Endodermal cell (in vitro differentiated cells): ENCODE data around the gene CDT1. TPM values are rescaled to one million over a fixed set of nuclear protein-coding genes. Genes with fewer than 3 reads are reported as not detected.
A peak's percentile ranks its signal among the peaks of the same experiment; 100 is the strongest.

ENCODE experiments used
- DNase-seq: peaks from one replicate; pipeline ENCODE4 v3.0.0-alpha.2; 2017
- H3K27ac ChIP-seq: 2 replicates; pipeline ENCODE4 v1.5.1; 2013; ENCODE audit warnings: mild to moderate bottlenecking, low read depth, low read length, moderate library complexity
- H3K27me3 ChIP-seq: 2 replicates; pipeline ENCODE4 v1.6.1; 2013; ENCODE audit warnings: mild to moderate bottlenecking, low read length, moderate library complexity; ENCODE audit not compliant: insufficient read depth, control insufficient read depth, poor library complexity, severe bottlenecking
- H3K36me3 ChIP-seq: 2 replicates; pipeline ENCODE4 v1.7.0; 2013; ENCODE audit warnings: mild to moderate bottlenecking, low read length, moderate library complexity; ENCODE audit not compliant: control insufficient read depth, insufficient read depth
- H3K4me1 ChIP-seq: one replicate; pipeline ENCODE4 v1.7.0; 2013; ENCODE audit warnings: low read length; ENCODE audit not compliant: control insufficient read depth, insufficient read depth
- H3K4me3 ChIP-seq: 2 replicates; pipeline ENCODE4 v1.5.1; 2013; ENCODE audit warnings: mild to moderate bottlenecking, low read length, moderate library complexity
- H3K9ac ChIP-seq: 2 replicates; pipeline ENCODE4 v1.6.1; 2013; ENCODE audit warnings: mild to moderate bottlenecking, low read length, moderate library complexity; ENCODE audit not compliant: poor library complexity, severe bottlenecking; ENCODE audit errors: extremely low read depth
- H3K9me3 ChIP-seq: 2 replicates; pipeline ENCODE4 v1.6.1; 2013; ENCODE audit warnings: mild to moderate bottlenecking, low read length, moderate library complexity; ENCODE audit not compliant: control insufficient read depth
- H3K27ac Mint-ChIP-seq: 2 replicates; pipeline ENCODE4 v1.8.0; 2020; ENCODE audit warnings: mixed read lengths
- H3K27me3 Mint-ChIP-seq: 2 replicates; pipeline ENCODE4 v1.8.0; 2021; ENCODE audit warnings: mild to moderate bottlenecking, mixed read lengths; ENCODE audit not compliant: insufficient read depth
- H3K36me3 Mint-ChIP-seq: 2 replicates; pipeline ENCODE4 v1.8.0; 2020; ENCODE audit warnings: low read depth, mixed read lengths
- H3K4me1 Mint-ChIP-seq: 2 replicates; pipeline ENCODE4 v1.8.0; 2020; ENCODE audit warnings: mixed read lengths
- H3K4me3 Mint-ChIP-seq: 2 replicates; pipeline ENCODE4 v1.8.0; 2020; ENCODE audit warnings: mild to moderate bottlenecking, moderate library complexity, mixed read lengths
- H3K9me3 Mint-ChIP-seq: 2 replicates; pipeline ENCODE4 v1.8.0; 2020; ENCODE audit warnings: mild to moderate bottlenecking, mixed read lengths
- WGBS, 2 experiments: methylation state at CpG; one replicate each; pipeline versions ENCODE4 v1.1.5 to v1.1.7; 2013; ENCODE audit warnings: missing lambda C conversion rate in 2 of 2, mixed read lengths in 1 of 2; ENCODE audit not compliant: insufficient coverage in 1 of 2, insufficient read length in 1 of 2; 5-methylcytosine and 5-hydroxymethylcytosine counted together
- total RNA-seq, 2 donors: library from RNA; stranded (reverse); fragmentation: NEBNext Ultra II Directional in 1 of 2; extraction: Animal tissue kit (Norgen Biotek cat#: 25700) in 1 of 2; gene quantifications; 2 replicates in 1 of 2; 3 replicates in 1 of 2; pipeline ENCODE4 v1.2.1, GENCODE V29; 2021
- TF ChIP-seq, protein P1 (sequence below): fragments of 200-600 bp; sonication (generic); conservative IDR thresholded peaks from 2 replicates; pipeline ENCODE4 v1.5.0; 2021; ENCODE audit warnings: antibody characterized with exemption, mild to moderate bottlenecking

Gene CDT1
- total RNA-seq, 2 donors from 2014 or later: 57.1 to 63.0 TPM

DNA sequence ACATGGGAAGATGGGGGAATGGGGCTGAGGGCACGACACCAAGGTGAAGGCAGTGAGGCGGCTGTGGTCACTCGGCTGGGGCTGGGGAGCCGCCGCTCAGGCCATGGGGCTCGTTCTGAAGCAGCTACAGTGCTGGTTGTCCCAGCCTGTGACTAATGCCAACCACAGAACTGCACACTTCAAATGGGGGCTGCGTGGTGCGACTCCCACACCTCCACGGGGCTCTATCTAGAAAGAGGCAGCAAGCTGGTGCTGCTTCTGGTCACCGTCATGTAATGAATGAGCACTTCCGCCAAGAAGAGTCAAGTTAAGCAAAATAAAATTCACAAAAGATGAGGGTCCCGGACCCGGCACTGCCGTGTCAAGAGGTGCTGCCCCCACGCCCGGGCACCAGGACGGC, 33.2 kb downstream of the CDT1 start:
- Histone ChIP-seq H3K9me3 (no peaks in the 10 kb centered on the region), H3K27ac (peak overlapping the region; percentile 32), H3K27me3 (no peaks in the 10 kb centered on the region), H3K36me3 (no peaks in the 10 kb centered on the region), H3K9ac (no peak overlapping the region), H3K4me1 (no peaks in the 10 kb centered on the region), H3K4me3 (no peak overlapping the region)
- no peak overlapping the region for H3K27ac Mint-ChIP-seq
- H3K36me3 Mint-ChIP-seq: peaks cover 14% of the 10 kb centered on the region
- no peaks in the 10 kb centered on the region for H3K27me3 Mint-ChIP-seq
- no peaks in the 10 kb centered on the region for H3K4me1 Mint-ChIP-seq
- DNase-seq: no peak
- 90 to 94% methylated on average over 14 to 17 of the region's 17 CpGs for WGBS, 2 experiments
- TF ChIP-seq, protein P1, sequence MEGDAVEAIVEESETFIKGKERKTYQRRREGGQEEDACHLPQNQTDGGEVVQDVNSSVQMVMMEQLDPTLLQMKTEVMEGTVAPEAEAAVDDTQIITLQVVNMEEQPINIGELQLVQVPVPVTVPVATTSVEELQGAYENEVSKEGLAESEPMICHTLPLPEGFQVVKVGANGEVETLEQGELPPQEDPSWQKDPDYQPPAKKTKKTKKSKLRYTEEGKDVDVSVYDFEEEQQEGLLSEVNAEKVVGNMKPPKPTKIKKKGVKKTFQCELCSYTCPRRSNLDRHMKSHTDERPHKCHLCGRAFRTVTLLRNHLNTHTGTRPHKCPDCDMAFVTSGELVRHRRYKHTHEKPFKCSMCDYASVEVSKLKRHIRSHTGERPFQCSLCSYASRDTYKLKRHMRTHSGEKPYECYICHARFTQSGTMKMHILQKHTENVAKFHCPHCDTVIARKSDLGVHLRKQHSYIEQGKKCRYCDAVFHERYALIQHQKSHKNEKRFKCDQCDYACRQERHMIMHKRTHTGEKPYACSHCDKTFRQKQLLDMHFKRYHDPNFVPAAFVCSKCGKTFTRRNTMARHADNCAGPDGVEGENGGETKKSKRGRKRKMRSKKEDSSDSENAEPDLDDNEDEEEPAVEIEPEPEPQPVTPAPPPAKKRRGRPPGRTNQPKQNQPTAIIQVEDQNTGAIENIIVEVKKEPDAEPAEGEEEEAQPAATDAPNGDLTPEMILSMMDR: no peak
- H3K9me3 Mint-ChIP-seq: no peaks in the 10 kb centered on the region
- H3K4me3 Mint-ChIP-seq: no peak overlapping the region

GRCh38 chr16:88837806-88838205, 34.2 kb downstream of the CDT1 start:
- Histone ChIP-seq H3K36me3 (no peaks in the 10 kb centered on the region), H3K27ac (no peak overlapping the region), H3K9me3 (no peaks in the 10 kb centered on the region), H3K4me3 (no peak overlapping the region), H3K4me1 (no peaks in the 10 kb centered on the region), H3K27me3 (no peaks in the 10 kb centered on the region), H3K9ac (no peak overlapping the region)
- Mint-ChIP-seq H3K36me3 (peaks cover 14% of the 10 kb centered on the region), H3K4me3 (no peak overlapping the region), H3K4me1 (no peaks in the 10 kb centered on the region), H3K27ac (no peak overlapping the region), H3K27me3 (no peaks in the 10 kb centered on the region), H3K9me3 (no peaks in the 10 kb centered on the region)
- DNase-seq: no peak
- TF ChIP-seq, protein P1: no peak
- 91 to 97% methylated on average over 18 to 20 of the region's 20 CpGs for WGBS, 2 experiments

GRCh38 chr16:88838566-88838965, 35.0 kb downstream of the CDT1 start:
- no peak overlapping the region for H3K27ac Mint-ChIP-seq
- no peaks in the 10 kb centered on the region for H3K4me1 Mint-ChIP-seq
- TF ChIP-seq, protein P1: no peak
- no peaks in the 10 kb centered on the region for H3K9me3 Mint-ChIP-seq
- no peak for DNase-seq
- no peak overlapping the region for H3K4me3 ChIP-seq
- no peaks in the 10 kb centered on the region for H3K36me3 ChIP-seq
- no peaks in the 10 kb centered on the region for H3K4me1 ChIP-seq
- H3K4me3 Mint-ChIP-seq: no peak overlapping the region
- no peak overlapping the region for H3K9ac ChIP-seq
- H3K9me3 ChIP-seq: no peaks in the 10 kb centered on the region
- H3K27me3 ChIP-seq: no peaks in the 10 kb centered on the region
- H3K27ac ChIP-seq: no peak overlapping the region
- peaks cover 17% of the 10 kb centered on the region for H3K36me3 Mint-ChIP-seq
- WGBS, 2 experiments: 94 to 97% methylated on average over 14 to 19 of the region's 19 CpGs
- no peaks in the 10 kb centered on the region for H3K27me3 Mint-ChIP-seq
